ACC112 (cell line): ENCODE data around the gene PGAM5.
"Not testable (repeated sequence)": the region's sequence is repeated elsewhere in the genome, so short reads cannot be mapped to it uniquely, and the experiment has no call there.

Source experiments
- H2AFZ ChIP-seq: fragments of 200-600 bp; sonication (generic); one replicate; pipeline ENCODE4 v1.6.0; 2017; ENCODE audit warnings: antibody characterized with exemption, low read length; ENCODE audit not compliant: unreplicated experiment
- H3K27ac ChIP-seq: fragments of 200-600 bp; sonication (generic); 2 replicates; pipeline ENCODE4 v1.5.1; 2014; ENCODE audit warnings: low read depth, mild to moderate bottlenecking, antibody characterized with exemption, low read length, moderate library complexity
- H3K27me3 ChIP-seq: fragments of 200-600 bp; sonication (generic); 2 replicates; pipeline ENCODE4 v1.6.1; 2014; ENCODE audit warnings: mild to moderate bottlenecking, antibody characterized with exemption, low read length, moderate library complexity, mixed read lengths; ENCODE audit not compliant: insufficient read depth
- H3K36me3 ChIP-seq: fragments of 200-600 bp; sonication (generic); 2 replicates; pipeline ENCODE4 v1.6.1; 2016; ENCODE audit warnings: mild to moderate bottlenecking, antibody characterized with exemption, low read length, moderate library complexity, mixed read lengths; ENCODE audit not compliant: insufficient read depth
- H3K4me1 ChIP-seq: fragments of 200-600 bp; sonication (generic); one replicate; pipeline ENCODE4 v1.6.1; 2016; ENCODE audit warnings: low read length, mixed read lengths; ENCODE audit not compliant: insufficient read depth, unreplicated experiment, control insufficient read depth
- H3K4me3 ChIP-seq: fragments of 200-600 bp; sonication (generic); 2 replicates; pipeline ENCODE4 v1.5.1; 2014; ENCODE audit warnings: mild to moderate bottlenecking, low read depth, low read length
- H3K79me2 ChIP-seq: fragments of 200-600 bp; sonication (generic); one replicate; pipeline ENCODE4 v1.6.0; 2016; ENCODE audit warnings: low read length; ENCODE audit not compliant: control insufficient read depth, unreplicated experiment, insufficient read depth

PGAM5 gene

DNA sequence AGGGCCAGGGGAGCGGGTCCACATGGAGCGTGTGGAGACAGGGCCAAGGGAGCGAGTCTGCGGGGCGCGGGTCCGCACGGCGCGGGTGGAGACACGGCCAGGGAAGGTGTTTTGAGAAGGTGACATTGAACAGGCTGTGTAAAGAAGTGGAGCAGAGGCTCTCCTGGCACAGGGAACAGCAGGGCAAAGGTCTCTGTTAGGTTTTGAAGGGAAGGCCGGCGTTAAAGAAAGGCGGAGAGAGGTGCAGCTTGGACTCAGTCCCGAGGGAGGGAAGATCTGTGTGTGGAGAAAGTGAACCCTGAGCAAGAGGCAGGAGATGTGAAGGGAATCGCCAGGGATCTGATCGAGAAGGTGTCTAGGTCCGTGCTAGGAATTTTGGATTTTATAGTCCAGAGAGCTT lies 21.4 kb upstream of the PGAM5 start:
- Histone ChIP-seq H3K27me3 (no peaks in the 10 kb centered on the region), H3K4me1 (no peaks in the 10 kb centered on the region), H3K79me2 (peaks cover 26% of the 10 kb centered on the region), H3K4me3 (no peak overlapping the region; the same call in 1 of the 2 replicates), H2AFZ (no peak overlapping the region), H3K36me3 (peaks cover 12% of the 10 kb centered on the region; the same call in 1 of the 2 replicates), H3K27ac (no peak overlapping the region)

DNA sequence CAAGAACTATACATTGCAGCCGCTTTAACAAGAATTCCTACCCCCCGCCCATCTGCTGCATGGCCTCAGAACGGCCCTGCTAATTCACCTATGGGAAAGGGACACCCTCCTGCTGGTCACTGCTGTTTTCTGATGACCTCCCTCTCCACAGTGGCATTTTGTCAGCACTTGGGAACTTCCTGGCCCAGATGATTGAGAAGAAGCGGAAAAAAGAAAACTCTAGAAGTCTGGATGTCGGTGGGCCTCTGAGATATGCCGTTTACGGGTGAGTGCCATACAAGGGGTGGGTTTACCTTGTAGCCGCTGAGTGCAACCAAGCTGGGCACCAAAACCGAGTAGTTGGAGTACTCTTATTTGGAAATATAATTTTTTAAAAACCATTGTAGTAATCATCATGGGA lies 20.5 kb upstream of the PGAM5 start:
- Histone ChIP-seq H3K27me3 (no peaks in the 10 kb centered on the region), H3K4me1 (no peaks in the 10 kb centered on the region), H3K36me3 (peaks cover 12% of the 10 kb centered on the region; the same call in 1 of the 2 replicates), H2AFZ (no peak overlapping the region), H3K79me2 (peaks cover 23% of the 10 kb centered on the region), H3K27ac (no peak overlapping the region), H3K4me3 (no peak overlapping the region; the same call in 1 of the 2 replicates)

DNA sequence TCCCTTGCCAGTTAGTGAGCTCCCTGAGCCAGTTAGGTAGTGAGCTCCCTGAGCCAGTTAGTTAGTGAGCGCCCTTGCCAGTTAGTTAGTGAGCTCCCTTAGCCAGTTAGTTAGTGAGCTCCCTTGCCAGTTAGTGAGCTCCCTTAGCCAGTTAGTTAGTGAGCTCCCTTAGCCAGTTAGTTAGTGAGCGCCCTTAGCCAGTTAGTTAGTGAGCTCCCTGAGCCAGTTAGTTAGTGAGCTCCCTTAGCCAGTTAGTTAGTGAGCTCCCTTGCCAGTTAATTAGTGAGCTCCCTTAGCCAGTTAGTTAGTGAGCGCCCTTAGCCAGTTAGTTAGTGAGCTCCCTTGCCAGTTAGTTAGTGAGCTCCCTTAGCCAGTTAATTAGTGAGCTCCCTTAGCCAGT lies 18.6 kb upstream of the PGAM5 start:
- not testable (repeated sequence) for H3K79me2 ChIP-seq, H3K4me3 ChIP-seq, H3K27ac ChIP-seq, H3K27me3 ChIP-seq, H3K4me1 ChIP-seq, H2AFZ ChIP-seq
- peaks cover 12% of the 10 kb centered on the region; the same call in 1 of the 2 replicates for H3K36me3 ChIP-seq

DNA sequence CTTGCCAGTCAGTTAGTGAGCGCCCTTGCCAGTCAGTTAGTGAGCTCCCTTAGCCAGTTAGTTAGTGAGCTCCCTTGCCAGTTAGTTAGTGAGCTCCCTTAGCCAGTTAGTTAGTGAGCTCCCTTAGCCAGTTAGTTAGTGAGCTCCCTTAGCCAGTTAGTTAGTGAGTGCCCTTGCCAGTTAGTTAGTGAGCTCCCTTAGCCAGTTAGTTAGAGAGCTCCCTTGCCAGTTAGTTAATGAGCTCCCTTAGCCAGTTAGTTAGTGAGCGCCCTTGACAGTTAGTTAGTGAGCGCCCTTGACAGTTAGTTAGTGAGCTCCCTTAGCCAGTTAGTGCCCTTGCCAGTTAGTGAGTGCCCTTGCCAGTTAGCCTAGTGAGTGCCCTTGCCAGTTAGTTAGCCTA lies 15.8 kb upstream of the PGAM5 start:
- not testable (repeated sequence) for H3K36me3 ChIP-seq, H3K27ac ChIP-seq, H2AFZ ChIP-seq, H3K4me1 ChIP-seq, H3K79me2 ChIP-seq, H3K4me3 ChIP-seq, H3K27me3 ChIP-seq

DNA sequence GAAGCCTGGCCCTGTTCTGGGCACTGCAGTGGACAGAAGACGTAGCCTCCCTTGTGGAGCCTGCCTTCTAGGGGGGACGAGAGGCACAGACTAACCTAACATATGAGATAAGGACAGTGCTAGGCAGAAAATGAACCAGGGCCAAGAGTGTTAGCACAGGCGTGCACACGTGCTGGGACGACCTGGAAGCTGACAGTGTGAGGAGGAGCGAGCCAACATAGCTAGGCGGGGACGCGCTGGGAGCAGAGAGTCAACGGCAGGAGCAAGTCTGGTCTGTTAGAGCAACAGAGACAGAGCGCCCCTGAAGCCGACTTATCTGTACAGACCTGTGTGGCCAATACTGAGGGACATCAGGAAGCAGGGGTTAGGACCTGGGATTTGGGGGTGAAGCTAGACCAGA lies 15.2 kb upstream of the PGAM5 start:
- H3K79me2 ChIP-seq = no peaks in the 10 kb centered on the region
- no peaks in the 10 kb centered on the region for H3K27me3 ChIP-seq
- H3K4me3 ChIP-seq = no peak overlapping the region
- peaks cover 6% of the 10 kb centered on the region; the same call in 1 of the 2 replicates for H3K36me3 ChIP-seq
- no peak overlapping the region for H3K27ac ChIP-seq
- H2AFZ ChIP-seq = no peak overlapping the region
- H3K4me1 ChIP-seq = peaks cover 3% of the 10 kb centered on the region

DNA sequence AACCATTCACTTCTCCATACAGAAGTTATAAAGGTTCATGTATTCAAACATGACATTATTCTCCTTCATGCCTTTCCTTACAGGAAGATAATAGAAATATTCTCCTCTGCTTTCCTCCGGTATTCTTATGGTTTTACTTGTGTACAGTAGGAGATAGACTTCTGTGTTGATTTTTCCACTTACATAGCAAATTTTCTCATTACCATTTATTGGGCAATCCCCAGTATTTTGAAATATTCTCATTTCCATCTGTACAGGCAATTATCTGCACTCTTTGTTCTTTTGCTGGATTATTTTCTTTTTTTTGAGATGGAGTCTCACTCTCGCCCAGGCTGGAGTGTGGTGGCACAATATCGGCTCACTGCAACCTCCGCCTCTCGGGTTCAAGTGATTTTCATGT lies 12.3 kb upstream of the PGAM5 start:
- Histone ChIP-seq H3K36me3 (no peaks in the 10 kb centered on the region), H3K4me1 (peaks cover 5% of the 10 kb centered on the region), H2AFZ (no peak overlapping the region), H3K4me3 (no peak overlapping the region), H3K27me3 (no peaks in the 10 kb centered on the region), H3K79me2 (no peaks in the 10 kb centered on the region), H3K27ac (no peak overlapping the region)

DNA sequence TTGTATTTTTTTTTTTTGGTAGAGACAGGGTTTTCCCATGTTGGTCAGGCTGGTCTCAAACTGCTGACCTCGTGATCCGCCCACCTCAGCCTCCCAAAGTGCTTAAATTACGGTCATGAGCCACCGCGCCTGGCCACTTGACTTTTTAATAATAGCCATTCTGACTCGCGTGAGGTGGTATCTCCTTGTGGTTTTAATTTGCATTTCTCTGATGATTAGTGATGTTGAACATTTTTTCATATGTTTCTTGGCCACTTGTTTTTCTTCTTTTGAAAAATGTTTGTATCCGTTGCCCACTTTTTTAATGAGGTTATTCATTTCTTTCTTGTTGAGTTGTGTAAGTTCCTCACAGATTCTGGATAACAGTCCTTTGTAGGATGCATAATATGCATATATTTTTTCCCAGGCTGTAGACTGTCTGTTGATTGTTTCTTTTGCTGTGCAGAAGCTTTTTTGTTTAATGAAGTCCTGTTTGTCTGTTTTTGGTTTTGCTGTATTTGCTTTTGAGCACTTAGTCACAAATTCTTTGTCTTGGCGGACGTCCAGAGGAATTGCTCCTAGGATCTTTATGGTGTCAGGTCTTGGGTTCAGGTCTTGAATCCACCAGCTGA lies 10.3 kb upstream of the PGAM5 start:
- no peak overlapping the region for H3K4me3 ChIP-seq
- H3K4me1 ChIP-seq = peaks cover 5% of the 10 kb centered on the region
- no peaks in the 10 kb centered on the region for H3K27me3 ChIP-seq
- no peak overlapping the region for H2AFZ ChIP-seq
- H3K27ac ChIP-seq = no peak overlapping the region
- no peaks in the 10 kb centered on the region for H3K79me2 ChIP-seq
- no peaks in the 10 kb centered on the region for H3K36me3 ChIP-seq

DNA sequence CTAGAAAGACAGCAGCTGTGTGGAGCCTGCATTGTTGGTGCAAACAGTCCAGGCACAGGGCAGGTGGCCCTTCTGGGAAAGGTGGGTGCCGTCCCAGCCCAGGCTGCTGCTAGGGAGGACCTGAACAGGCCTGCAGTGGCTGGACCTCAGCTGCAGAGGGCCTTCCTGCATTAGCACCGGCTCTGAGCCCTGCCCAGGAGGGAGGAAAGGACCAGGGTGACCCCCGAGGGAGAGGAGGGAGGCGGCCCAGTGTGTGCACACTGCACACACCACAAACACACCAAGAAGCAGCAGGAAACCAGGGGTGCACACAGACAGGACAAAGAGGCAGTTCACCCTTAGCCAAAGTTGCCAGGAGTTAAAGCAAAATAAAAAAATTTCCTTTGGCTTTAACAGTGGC lies 8.0 kb upstream of the PGAM5 start:
- H3K4me3 ChIP-seq = no peak overlapping the region
- H2AFZ ChIP-seq = no peak overlapping the region
- no peak overlapping the region for H3K27ac ChIP-seq
- H3K27me3 ChIP-seq = no peaks in the 10 kb centered on the region
- peaks cover 5% of the 10 kb centered on the region for H3K4me1 ChIP-seq
- H3K36me3 ChIP-seq = no peaks in the 10 kb centered on the region
- H3K79me2 ChIP-seq = no peaks in the 10 kb centered on the region

DNA sequence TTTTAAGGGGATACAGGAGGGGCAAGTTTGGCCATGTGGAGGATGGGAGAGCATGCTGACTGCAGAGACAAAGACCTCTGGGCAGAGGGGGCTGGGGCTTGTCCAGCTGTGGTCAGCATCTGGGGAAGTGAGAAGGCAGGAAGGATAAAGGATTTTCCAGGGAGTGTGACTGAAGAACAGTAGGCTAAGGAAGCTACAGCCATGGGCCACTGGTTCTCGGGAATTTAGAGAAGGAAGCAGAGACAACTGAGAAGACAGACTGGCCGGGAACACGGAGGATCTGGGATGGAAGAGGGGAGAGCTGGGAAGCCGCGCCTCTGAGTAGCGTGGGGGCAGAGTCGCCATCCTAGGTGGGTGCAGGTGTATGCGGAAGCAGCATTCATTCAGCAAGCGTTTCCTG lies 7.0 kb upstream of the PGAM5 start:
- H3K79me2 ChIP-seq = no peaks in the 10 kb centered on the region
- H3K27ac ChIP-seq = no peak overlapping the region
- H3K4me1 ChIP-seq = peaks cover 5% of the 10 kb centered on the region
- no peaks in the 10 kb centered on the region for H3K36me3 ChIP-seq
- H3K27me3 ChIP-seq = no peaks in the 10 kb centered on the region
- H2AFZ ChIP-seq = no peak overlapping the region
- no peak overlapping the region for H3K4me3 ChIP-seq

DNA sequence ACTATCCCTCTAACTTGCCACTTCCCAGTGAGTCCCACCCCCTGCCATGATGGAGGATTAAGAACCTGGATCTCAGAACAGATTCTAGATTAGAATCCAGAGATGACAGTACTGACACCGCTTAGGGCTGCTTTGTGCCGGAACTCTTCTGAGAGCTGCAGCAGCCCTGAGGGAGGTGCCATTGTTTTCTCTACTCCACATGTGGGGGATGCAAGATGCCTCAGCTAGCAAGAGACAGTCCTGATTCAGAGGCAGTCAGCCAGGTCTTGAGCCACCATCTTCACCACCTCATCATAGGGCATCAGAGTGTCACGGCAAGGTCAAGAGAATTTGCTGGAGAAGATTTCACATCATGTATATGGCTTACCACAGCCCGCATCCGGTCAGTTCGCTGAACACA lies 3.4 kb upstream of the PGAM5 start:
- Histone ChIP-seq H3K36me3 (no peaks in the 10 kb centered on the region), H3K27ac (no peak overlapping the region), H3K4me3 (no peak overlapping the region), H3K79me2 (peaks cover 17% of the 10 kb centered on the region), H3K4me1 (no peaks in the 10 kb centered on the region), H3K27me3 (no peaks in the 10 kb centered on the region), H2AFZ (no peak overlapping the region)

DNA sequence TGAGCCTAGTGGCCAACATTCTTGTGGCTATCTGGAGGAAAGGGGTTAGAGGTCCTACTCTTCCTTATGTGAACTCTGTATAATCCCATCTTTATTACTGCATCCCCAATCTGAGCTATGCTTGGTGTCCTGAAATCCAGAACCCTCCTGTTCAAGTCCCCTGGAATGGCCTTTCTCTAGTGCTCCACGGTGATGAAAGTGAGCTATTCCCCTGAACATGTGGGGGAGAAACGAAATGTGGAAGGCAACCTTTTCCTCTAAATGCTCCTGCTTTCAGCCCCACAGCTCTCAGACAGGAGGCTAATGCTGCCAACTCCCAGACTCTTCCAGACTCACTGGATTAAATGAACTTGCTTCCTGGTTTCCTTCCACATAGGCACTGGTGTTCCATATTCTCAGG lies 2.5 kb upstream of the PGAM5 start:
- H3K4me1 ChIP-seq = no peaks in the 10 kb centered on the region
- H3K27ac ChIP-seq = no peak overlapping the region
- H3K27me3 ChIP-seq = no peaks in the 10 kb centered on the region
- no peak overlapping the region for H2AFZ ChIP-seq
- H3K4me3 ChIP-seq = no peak overlapping the region
- H3K79me2 ChIP-seq = peaks cover 24% of the 10 kb centered on the region
- H3K36me3 ChIP-seq = no peaks in the 10 kb centered on the region
